ENCODE data around the gene SCPEP1.

- TF ChIP-seq, protein P1, sequence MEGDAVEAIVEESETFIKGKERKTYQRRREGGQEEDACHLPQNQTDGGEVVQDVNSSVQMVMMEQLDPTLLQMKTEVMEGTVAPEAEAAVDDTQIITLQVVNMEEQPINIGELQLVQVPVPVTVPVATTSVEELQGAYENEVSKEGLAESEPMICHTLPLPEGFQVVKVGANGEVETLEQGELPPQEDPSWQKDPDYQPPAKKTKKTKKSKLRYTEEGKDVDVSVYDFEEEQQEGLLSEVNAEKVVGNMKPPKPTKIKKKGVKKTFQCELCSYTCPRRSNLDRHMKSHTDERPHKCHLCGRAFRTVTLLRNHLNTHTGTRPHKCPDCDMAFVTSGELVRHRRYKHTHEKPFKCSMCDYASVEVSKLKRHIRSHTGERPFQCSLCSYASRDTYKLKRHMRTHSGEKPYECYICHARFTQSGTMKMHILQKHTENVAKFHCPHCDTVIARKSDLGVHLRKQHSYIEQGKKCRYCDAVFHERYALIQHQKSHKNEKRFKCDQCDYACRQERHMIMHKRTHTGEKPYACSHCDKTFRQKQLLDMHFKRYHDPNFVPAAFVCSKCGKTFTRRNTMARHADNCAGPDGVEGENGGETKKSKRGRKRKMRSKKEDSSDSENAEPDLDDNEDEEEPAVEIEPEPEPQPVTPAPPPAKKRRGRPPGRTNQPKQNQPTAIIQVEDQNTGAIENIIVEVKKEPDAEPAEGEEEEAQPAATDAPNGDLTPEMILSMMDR (conservative IDR thresholded peaks at IDR 0.05 in 1 of 2, IDR thresholded peaks at IDR 0.05 in 1 of 2; ENCODE audit: low read depth in 1 of 2, low read length in 2 of 2) = no peak
- TF ChIP-seq EZH2 (IDR thresholded peaks at IDR 0.05; ENCODE audit: low read length, missing control alignments) = no peak
These were observed 72.4 kb downstream of the SCPEP1 start for GRCh38 chr17:57050306-57050705.
